GM21390 (cell line): ENCODE data around the gene CNST.
"Not testable (repeated sequence)": the region's sequence is repeated elsewhere in the genome, so short reads cannot be mapped to it uniquely, and the experiment has no call there.

Experiments used
- ATAC-seq: cut with Tn5 transposase; IDR thresholded peaks from one replicate; pipeline ENCODE4 v1.9.1; 2021; ENCODE audit not compliant: unreplicated experiment

The CNST gene

GRCh38 chr1:246554201-246554600 is 12.1 kb upstream of the CNST start:
- no peak for ATAC-seq

- no peak for ATAC-seq
Measured at GRCh38 chr1:246558041-246558440, 8.2 kb upstream of the CNST start.

GRCh38 chr1:246559310-246559709 is 6.9 kb upstream of the CNST start:
- ATAC-seq, result no peak

GRCh38 chr1:246560833-246561232 is 5.4 kb upstream of the CNST start:
- ATAC-seq, result not testable (repeated sequence)

- no peak for ATAC-seq
Measured at GRCh38 chr1:246564839-246565750, 1.2 kb upstream of the CNST start.

- peak; percentile 1 for ATAC-seq
Measured at GRCh38 chr1:246565751-246566127, 517 bp upstream of the CNST start.

GRCh38 chr1:246566813-246567645 is 773 bp downstream of the CNST start:
- ATAC-seq, result peak; percentile 26

GRCh38 chr1:246567646-246568235 is 1.5 kb downstream of the CNST start:
- no peak for ATAC-seq

- no peak for ATAC-seq
Measured at GRCh38 chr1:246569248-246570238, 3.3 kb downstream of the CNST start.

GRCh38 chr1:246571309-246571708 is 5.1 kb downstream of the CNST start:
- ATAC-seq, result not testable (repeated sequence)

GRCh38 chr1:246571953-246572352 is 5.7 kb downstream of the CNST start:
- no peak for ATAC-seq

GRCh38 chr1:246572785-246573184 is 6.5 kb downstream of the CNST start:
- ATAC-seq, result no peak

GRCh38 chr1:246573491-246573890 is 7.2 kb downstream of the CNST start:
- ATAC-seq, result no peak

- no peak for ATAC-seq
Measured at GRCh38 chr1:246576709-246577032, 10.4 kb downstream of the CNST start.

- no peak for ATAC-seq
Measured at GRCh38 chr1:246577082-246577719, 10.9 kb downstream of the CNST start.

- ATAC-seq, result no peak
Measured at GRCh38 chr1:246577720-246578106, 11.5 kb downstream of the CNST start.

GRCh38 chr1:246579818-246580217 is 13.6 kb downstream of the CNST start:
- peak; percentile 88 for ATAC-seq

GRCh38 chr1:246580497-246581370 is 14.5 kb downstream of the CNST start:
- ATAC-seq, result no peak
